ENCODE data around the gene CYBA.
A peak's percentile ranks its signal among the peaks of the same experiment; 100 is the strongest.
"Not testable (repeated sequence)": the region's sequence is repeated elsewhere in the genome, so short reads cannot be mapped to it uniquely, and the experiment has no call there.

Gene CYBA

DNA sequence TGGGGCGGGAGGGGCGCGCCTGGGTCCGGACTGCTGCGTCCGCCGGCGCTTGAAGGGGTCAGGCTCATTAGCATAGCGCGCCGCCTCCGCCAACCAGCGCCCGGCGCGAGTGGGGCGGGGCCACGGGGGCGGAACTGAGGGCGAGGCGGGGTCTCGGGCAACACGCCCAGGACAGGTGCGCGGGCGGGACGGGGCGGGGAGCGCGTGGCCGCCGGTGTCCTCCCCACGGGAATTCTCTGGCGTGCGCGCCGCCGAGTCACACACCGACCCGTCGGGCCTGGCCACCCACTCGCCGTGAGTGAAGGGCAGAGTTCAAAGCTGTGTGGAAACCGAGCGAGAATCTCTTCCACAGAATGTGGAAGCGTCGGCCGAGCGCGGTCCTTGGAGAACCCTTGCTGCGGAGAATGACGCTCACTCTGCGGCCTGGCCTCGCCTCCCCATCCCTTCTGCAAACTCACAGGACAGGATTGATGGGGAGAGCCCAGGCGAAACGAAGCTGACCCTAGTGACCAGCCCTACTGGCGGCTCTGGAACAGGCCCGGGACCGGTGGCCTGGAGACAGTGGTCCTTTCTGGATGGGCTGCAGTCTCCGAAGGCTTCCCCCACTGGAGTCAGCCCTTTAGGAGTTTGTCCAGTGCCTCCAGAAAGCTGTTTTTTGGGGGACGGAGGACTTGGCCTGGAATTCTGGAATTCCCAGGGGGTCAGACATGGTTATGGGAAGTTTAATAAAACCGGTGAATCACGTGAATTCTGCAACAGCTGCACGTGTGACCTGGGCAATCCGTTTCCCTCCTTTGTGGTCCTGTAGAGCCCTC lies 35.8 kb upstream of the CYBA start, which contains the start of gene SNAI3:
Gene SNAI3, minus strand, starts transcription at position 69 of the 815 bp plus-strand sequence. CDS start 101 bp downstream, outside the sequence.
- DNase-seq (ENCODE audit: extremely low read depth in 1 of 2, low read depth in 1 of 2) = peak in 1 of 2 donors; percentile 77

DNA sequence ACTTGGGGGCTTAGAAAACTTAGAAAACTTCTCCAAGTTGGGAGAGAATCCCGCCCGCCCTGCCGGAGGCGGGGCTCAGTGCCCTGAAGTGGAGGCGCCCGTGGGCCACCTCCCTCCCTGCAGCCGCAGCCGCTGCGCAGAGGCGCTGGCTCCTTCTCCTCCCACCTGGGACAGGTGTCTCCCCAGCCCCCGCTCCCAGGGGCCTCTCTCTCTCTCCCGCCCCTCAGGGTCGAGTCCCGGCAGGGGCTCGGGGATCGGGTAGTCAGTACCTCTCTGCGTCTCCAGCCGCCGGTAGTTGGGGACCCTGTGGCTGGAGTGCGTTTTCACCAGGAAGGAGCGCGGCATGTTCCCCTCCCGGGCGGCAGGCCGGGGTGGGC lies 35.2 kb upstream of the CYBA start:
- no peak for DNase-seq (ENCODE audit: extremely low read depth in 1 of 2, low read depth in 1 of 2)

DNA sequence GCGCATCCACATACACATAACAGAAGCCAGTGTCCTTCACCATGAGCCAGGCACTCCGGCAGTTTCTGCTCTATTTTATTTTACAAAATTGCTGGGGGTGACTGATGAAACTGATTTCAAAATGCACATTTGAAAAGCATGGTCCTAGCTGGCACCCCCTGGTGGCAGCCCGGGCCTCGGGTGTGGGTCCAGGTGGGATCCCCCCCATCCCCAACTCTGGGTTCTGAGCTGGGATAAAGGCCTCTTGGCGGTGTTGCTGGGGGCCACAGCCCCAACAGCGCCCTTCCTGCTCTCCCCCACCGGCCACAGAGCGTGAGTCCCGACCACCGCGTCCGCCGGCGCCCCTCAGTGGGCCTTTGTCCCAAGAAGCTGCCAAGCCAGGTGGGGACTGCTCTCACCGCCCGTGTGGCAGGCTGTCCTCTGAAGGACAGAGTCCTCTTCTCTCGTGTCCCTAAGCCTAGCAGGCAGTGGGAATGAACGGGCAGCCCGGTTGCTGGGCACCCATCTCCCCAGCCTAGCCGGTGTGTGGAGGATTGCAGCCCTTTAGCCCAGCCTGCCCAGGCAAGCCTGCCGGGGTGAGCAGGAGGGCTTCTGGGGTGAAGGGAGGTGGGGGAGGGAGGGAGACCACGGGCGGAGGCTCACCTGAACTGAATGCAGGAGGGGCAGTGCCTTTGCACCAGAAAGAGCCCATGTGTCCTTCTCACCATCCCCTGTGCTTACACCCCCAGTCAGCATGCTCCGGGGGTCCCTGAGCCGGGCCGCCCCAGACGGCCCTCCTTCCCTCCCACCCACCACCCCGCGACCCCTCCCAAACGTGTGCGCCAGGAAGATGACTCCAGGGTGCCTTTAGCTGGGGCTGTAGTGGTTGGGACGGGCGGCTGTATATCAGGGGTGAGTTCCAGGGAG lies 34.6 kb upstream of the CYBA start:
- peak in 1 of 2 donors; percentile 61 for DNase-seq (ENCODE audit: extremely low read depth in 1 of 2, low read depth in 1 of 2)

DNA sequence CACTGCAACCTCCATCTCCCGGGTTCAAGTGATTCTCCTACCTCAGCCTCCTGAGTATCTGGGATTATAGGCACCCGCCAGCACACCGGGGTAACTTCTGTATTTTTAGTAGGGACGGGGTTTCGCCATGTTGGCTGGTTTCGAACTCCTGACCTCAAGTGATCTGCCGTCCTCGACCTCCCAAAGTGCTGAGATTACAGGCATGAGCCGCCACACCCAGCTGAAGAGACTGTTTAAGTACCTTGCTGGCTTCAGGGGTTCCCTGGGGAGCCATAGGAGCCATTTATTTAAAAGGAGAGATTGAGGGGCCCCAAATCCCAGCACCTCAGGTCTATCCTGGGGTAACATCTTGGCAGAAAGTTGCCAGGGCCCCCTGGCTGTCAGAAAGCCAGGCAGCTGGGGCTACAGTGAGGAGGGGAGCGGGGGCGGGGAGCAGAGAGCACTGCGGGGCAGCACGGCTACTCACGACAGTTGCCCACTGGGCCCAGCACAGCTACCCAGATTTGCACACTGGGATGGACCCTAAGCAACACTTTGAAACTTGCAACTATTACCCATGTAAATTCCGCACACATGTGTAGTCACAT lies 33.8 kb upstream of the CYBA start:
- no peak for DNase-seq (ENCODE audit: extremely low read depth in 1 of 2, low read depth in 1 of 2)

DNA sequence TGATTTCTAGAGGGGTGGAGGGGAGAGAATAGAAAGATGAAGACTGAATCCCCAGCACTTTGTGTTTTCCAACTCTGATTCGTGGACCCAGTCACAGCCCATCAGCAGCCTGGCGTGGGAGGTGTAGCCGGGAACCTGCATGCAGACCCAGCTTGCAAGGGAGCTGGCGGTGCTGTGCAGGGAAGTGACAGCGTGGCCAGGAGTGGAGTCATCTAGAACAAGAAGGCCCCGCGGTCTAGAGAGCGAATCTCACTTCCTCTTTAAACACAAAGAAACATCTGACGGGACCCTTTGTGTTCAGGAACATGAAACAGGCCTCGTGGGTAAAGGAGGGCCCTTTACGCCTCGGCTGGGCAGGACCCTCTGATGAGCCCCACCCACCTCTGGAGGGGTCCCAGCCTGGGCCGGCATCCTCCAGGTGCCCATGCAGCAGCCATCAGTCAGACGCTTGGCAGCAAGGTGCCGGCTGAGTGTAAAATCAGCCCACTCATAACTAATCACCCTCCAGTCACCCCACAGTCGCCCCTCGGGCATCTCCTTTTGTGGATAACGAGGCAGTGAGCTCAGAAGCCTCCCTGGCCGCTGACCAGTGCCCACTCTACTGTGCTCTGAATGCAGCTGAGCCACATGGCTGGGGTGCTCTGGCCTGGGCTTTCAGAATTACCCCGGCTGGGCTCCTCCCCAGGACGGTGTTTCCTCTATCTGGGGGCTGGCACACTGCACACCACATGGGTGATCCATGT lies 31.0 kb upstream of the CYBA start:
- no peak for DNase-seq (ENCODE audit: extremely low read depth in 1 of 2, low read depth in 1 of 2)

DNA sequence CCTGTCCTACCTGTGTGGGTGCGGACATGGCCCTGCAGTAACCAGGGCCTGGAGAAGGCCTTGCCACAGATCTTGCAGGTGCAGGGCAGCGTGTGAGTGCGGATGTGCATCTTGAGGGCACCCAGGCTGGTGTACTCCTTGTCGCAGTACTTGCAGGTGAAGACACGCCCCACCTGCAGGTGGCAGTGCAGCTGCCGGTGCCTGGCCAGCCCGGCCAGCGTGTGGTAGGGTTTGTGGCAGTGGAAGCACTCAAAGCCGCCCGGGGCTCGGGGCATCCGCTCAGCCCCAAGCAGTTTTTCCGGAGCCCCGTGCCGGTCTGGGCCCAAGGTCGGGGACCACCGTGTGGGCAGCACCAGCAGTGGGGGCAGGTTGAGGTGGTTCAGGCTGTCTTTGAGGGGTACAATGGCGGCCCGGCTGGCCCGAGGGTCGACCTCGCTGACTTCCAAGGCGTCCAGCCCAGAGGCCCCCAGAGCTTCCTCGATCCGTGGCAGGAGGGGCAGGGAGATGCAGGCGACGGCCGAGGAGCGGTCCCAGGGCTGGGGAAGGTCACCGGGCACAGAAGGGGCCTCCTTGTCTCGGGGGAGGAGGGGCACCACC lies 30.3 kb upstream of the CYBA start:
- no peak for DNase-seq (ENCODE audit: extremely low read depth in 1 of 2, low read depth in 1 of 2)

DNA sequence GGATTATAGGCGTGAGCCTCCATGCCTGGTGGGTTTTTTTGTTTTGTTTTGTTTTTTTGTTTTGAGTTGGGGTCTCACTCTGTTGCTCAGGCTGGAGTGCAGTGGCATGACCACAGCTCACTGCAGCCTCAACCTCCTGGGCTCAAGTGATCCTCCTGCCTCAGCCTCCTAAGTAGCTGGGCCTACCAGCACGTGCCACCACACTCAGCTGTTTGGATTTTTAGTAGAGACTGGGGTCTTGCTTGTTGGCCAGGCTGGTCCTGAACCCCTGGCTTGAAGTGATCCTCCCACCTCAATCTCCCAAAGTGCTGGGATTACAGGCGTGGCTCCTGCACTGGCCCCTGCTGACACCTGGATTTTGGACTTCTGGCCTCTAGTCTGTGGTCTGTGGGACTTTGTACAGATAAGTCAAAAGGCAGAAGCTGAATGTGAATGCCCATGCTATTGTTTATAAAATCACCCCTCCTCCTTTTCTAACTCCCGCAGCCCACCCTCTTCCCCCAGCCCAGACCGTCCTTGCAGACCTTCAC lies 29.8 kb upstream of the CYBA start:
- DNase-seq (ENCODE audit: extremely low read depth in 1 of 2, low read depth in 1 of 2) = no peak

DNA sequence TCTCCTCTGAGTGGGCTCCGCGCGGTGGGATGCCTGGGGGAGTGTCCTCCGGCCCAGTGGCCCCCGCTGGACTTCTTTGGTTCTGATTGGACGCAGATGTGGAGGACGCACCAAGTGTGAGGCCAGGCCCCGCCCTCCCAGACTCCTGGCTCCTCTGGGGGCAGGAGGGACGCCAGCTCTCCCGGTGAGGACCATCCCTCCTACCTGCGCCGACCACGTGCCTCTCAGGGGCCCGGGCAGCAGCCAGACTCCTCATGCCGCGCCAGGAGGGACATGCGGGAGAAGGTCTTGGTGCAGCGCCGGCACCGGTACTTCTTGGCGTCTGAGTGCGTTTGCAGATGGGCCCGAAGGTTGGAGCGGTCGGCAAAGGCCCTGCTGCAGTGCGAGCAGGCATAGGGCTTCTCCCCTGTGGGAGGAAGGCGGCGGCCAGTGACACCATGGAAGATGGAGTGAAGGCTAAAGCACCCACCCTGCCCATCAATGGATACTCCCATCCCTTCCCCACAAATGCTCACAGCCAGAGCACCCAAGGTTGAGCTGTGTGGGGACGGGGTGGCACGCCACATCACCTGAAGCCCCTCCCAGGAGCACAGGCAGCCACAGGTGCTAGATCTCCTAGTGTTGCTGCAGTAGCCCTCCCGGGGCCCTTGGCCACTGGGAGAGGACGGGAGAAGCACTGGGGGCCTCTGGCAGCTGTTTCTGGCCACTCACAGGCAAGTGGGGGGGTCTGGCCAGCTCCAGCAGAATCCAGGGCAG lies 27.5 kb upstream of the CYBA start:
- no peak for DNase-seq (ENCODE audit: extremely low read depth in 1 of 2, low read depth in 1 of 2)

DNA sequence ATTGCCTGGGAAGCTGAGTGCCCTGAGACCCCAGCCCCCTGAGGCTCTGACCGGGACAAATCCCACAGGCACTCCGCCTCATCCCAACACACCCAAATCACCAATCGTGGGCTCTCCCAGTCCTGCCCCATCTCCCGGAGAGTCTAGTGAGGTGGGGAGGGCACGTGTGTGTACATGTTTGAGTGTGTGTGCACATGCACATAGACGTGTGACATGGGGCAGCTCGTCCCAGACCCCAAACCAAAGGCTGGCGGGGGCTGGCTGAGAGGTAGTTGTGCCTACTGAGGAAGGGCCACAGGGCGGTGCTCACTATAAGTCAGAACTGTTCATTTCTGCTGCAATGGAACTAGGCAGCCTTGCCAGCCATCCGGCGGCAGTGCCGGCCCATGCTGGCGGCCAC lies 26.9 kb upstream of the CYBA start:
- DNase-seq (ENCODE audit: extremely low read depth in 1 of 2, low read depth in 1 of 2) = no peak

DNA sequence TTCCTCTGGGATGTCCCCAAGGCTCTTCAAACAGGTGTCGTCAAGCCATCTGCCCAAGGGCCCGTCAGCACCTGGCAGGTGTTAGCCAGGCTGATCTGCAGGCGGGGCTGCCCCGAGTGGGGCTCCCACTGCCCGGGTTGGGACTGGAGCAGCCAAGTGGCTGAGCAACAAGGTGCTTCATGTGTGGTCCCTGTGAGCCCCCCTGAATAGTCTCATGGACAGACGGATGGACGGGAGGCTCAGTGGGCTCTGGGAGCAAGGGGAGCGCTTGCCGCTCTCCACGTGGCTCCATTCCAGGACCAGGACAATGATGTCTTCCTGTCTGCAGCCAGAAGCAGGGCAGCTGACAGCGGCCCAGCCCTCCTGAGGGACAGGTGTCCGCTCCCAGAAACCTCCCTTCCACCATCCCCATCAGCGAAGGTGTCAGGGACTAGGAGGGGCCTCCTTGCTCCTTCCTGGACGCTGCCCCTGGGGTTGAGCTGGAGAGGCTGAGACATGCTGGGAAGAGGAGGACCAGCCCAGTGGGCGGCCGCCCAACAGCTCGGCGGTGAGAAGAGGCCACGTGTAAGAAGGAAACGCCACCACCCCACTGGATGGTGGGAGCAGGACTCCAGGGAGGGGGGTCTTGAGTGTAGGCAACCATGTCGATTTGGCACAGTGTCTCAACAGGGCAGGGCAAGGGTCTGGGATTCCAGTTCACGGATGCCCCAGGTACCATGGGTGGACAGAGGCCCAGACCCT lies 25.8 kb upstream of the CYBA start:
- DNase-seq (ENCODE audit: extremely low read depth in 1 of 2, low read depth in 1 of 2) = no peak

DNA sequence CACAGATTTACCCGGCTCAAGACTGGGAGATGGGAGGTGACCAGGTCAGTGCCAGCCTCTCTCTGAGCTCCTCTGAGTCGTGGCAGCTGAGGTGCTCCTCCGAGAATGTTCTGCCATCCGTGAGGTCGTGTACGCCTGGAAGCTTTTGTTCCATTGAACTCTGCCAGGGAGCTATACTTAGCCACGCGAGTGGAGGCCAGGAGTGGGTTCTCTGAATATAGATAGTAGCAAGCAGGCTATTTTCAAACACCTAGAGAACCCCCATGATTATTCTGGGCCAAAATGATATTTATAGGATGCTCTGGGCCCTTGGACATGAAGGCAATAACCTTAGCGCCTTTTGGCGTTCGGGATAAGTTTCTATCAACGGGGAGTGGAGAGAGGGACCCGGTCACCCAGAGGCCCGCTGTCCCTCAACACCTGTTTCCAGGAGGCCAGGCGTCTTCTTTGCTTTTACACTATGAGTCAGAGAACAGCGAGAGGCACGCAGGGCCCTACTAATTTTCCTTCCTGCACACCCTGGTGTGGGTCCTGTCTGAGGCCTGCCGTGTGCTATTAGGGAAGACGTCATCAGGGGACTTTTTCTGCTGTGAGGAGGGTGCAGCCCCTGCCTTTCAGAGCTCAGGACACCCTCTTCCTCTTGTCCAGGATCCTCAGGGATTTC lies 23.0 kb upstream of the CYBA start:
- no peak for DNase-seq (ENCODE audit: extremely low read depth in 1 of 2, low read depth in 1 of 2)

DNA sequence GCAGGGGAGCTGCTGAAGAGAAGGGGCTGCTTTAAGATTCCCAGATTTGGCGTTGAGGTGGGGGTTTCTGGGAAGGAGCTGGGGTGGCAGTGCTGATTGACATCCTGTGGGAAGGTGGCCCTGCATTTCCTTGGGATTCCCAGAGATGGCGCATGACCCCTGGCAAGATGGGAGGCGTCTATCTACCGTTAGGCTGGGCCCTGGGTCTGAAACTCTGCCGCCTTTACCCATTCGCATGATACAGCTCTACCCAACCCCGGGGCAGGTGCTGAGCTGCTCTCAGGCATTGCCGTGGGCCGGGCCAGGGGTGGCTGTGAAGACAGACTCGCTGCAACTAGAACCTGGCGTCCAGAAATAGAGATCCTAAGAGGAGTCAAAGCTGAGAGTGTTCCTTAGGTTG lies 21.9 kb upstream of the CYBA start:
- no peak for DNase-seq (ENCODE audit: extremely low read depth in 1 of 2, low read depth in 1 of 2)

DNA sequence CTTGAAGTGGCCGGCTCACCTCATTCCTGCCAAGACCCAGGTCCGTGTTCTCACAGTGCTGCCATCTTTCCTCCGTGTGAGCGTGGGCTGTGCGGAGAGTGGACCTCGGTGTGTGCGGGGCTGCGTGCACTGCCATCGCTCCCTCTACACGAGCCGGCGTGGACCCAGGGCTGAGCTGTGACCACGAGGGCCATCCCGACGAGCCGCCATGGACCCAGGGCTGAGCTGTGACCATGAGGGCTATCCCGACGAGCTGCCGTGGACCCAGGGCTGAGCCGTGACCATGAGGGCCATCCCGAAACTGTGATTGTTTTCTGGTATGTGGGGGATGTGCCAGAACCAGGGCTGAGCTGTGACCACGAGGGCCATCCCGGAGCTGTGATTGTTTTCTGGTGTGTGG lies 21.0 kb upstream of the CYBA start:
- no peak for DNase-seq (ENCODE audit: extremely low read depth in 1 of 2, low read depth in 1 of 2)

DNA sequence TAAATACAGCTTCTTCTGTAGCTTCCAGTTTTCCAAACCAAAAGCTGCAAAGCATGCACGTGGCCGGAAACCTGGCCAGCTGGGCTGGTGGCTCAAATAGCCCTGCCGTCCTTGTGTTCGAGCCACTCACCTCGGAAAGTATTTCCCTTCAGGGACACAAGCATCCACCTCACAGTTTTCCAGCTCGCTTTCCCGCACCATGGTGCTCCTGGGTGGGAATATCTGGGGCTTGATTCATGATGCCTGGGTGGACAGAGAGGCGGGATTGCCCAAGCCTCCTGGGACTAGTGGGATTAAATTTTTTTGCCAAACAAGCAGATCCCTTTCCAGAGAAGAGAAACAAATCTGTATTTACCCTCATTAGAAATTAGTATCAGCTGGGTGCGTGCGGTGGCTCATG lies 19.1 kb upstream of the CYBA start:
- no peak for DNase-seq (ENCODE audit: extremely low read depth in 1 of 2, low read depth in 1 of 2)

DNA sequence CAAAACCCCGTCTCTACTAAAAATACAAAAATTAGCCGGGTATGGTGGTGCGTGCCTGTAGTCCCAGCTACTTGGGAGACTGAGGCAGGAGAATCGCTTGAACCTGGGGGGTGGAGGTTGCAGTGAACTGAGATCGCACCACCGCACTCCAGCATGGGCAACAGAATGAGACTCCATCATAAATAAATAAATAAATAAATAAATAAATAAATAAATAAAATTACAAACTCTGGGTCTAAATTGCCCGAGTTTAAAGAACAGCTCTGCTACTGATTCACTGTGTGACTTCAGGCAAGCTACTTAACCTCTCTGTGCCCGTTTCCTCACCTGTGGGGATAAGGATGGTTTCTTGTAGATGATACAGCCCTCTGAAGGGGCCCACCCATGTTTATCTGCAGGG lies 18.6 kb upstream of the CYBA start:
- DNase-seq (ENCODE audit: extremely low read depth in 1 of 2, low read depth in 1 of 2) = not testable (repeated sequence)

DNA sequence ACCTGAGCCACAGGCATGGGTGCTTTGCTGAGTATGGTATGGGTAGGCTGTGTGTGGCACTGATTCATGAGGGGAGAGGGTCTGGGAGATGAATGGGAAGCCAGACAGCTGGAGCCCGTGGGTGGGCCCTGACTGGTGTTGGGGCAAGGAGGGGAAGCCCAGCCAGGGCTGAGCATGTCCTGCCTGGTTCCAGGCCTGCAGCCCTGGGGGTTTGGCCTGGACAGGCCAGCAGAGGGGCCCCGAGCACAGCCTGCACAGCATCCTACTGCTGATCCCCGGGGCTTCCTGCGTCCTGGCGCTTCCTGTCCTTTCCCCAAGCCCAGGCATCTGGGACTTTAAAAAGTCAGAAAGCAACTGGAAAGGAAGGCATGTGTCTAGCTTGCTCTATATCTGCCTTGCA lies 16.6 kb upstream of the CYBA start:
- no peak for DNase-seq (ENCODE audit: extremely low read depth in 1 of 2, low read depth in 1 of 2)

DNA sequence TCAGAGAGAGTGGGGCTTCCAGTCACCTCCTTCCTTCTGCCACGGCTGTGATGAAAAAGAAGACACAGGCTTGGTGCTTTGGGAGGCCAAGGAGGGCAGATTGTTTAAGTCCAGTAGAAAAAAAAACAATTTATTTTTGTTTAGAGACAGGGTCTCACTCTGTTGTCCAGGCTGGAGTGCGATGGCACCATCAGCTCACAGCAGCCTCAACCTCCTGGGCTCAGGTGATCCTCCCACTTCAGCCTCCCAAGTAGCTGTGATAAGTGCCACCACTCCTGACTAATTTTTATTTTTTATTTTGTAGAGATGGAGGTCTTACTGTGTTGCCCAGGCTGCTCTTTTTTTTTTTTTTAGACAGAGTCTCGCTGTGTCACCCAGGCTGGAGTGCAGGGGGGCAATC lies 14.7 kb upstream of the CYBA start:
- no peak for DNase-seq (ENCODE audit: extremely low read depth in 1 of 2, low read depth in 1 of 2)

DNA sequence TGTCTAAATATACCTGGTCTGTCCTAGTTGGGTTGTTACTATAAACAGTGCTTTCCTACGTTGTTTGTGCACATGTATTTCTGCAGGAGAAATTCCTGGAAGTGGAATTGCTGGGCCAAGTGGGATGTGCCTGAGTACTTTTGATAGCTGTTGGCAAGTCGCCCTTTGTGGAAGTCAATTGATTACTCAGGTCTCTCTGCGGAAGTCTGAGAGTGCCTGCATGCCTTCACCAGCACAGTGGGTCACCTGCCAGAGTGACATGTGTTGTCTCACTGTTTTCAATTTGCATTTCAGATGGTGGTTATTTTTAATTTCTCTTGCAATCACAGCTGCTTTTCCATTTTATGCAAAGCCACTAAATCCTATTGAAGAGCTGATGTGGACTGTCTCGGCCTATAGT lies 14.3 kb upstream of the CYBA start:
- DNase-seq (ENCODE audit: extremely low read depth in 1 of 2, low read depth in 1 of 2) = no peak

Measured in activated CD8-positive, alpha-beta memory T cell treated with anti-CD3 and anti-CD28 coated beads for 1 hour (primary cell).